GM12878 (cell line): ENCODE measurements around the gene CUTC. TPM values are rescaled to one million over a fixed set of nuclear protein-coding genes. Genes with fewer than 3 reads are reported as not detected.

Source experiments
- BCL11A ChIP-seq: IDR thresholded peaks from 2 replicates; pipeline ENCODE4 v1.6.1; 2011; ENCODE audit warnings: low read depth, low read length
- CBX3 ChIP-seq: fragments of 200-600 bp; sonication (generic); IDR thresholded peaks from 2 replicates; pipeline ENCODE4 v1.6.1; 2016; ENCODE audit warnings: low read depth, borderline replicate concordance
- E2F8 ChIP-seq: fragments of 450-650 bp; IDR thresholded peaks from 2 replicates; pipeline ENCODE4 v1.6.1; 2018; ENCODE audit warnings: mild to moderate bottlenecking, low read depth, moderate library complexity; ENCODE audit not compliant: partially characterized antibody
- GABPA ChIP-seq: IDR thresholded peaks from 2 replicates; pipeline ENCODE4 v1.6.1; 2014; ENCODE audit warnings: antibody characterized with exemption, low read depth, mild to moderate bottlenecking, inconsistent platforms
- HCFC1 ChIP-seq: fragments of 150-350 bp; IDR thresholded peaks from 2 replicates; pipeline ENCODE4 v1.6.1; 2014; ENCODE audit warnings: low read length
- JUND ChIP-seq: IDR thresholded peaks from 2 replicates; pipeline ENCODE4 v1.6.1; 2012; ENCODE audit warnings: low read depth, mild to moderate bottlenecking, low read length, improper control_type of control experiment, moderate library complexity
- NFIC ChIP-seq: IDR thresholded peaks from 2 replicates; pipeline ENCODE4 v1.6.1; 2012; ENCODE audit warnings: low read depth, mild to moderate bottlenecking, inconsistent platforms, low read length, moderate library complexity
- POLR2AphosphoS5 ChIP-seq: IDR thresholded peaks from 2 replicates; pipeline ENCODE4 v1.6.1; 2011; ENCODE audit warnings: mild to moderate bottlenecking, low read length, inconsistent platforms
- POU2F2 ChIP-seq: IDR thresholded peaks from 3 replicates; pipeline ENCODE4 v1.6.1; 2011; ENCODE audit warnings: low read depth, mild to moderate bottlenecking, low read length, borderline replicate concordance
- RELB ChIP-seq: fragments of 450-650 bp; IDR thresholded peaks from 2 replicates; pipeline ENCODE4 v1.6.1; 2017; ENCODE audit warnings: low read depth, mild to moderate bottlenecking, moderate library complexity
- USF1 ChIP-seq: IDR thresholded peaks from 2 replicates; pipeline ENCODE4 v1.6.1; 2011; ENCODE audit warnings: borderline replicate concordance, low read depth, mild to moderate bottlenecking, moderate library complexity, mixed read lengths, low read length; ENCODE audit not compliant: insufficient read depth; ENCODE audit errors: extremely low read length
- WRNIP1 ChIP-seq: IDR thresholded peaks from 2 replicates; pipeline ENCODE4 v1.6.1; 2011; ENCODE audit warnings: low read depth, low read length, improper control_type of control experiment, borderline replicate concordance
- ZNF274 ChIP-seq: IDR thresholded peaks from one replicate; pipeline ENCODE4 v1.8.0; 2011; ENCODE audit not compliant: insufficient read length, insufficient read depth
- polyA plus RNA-seq, 11 experiments: library from polyadenylated mRNA; depleted of rRNA in 4 of 11; unstranded in 6 of 11; stranded (reverse) in 5 of 11; fragments of >200 nt; fragmentation: Nextera tagmentation in 4 of 11; fragmentation: Illumina TruSeq in 1 of 11; extraction: Ambion mirVana in 4 of 11; extraction: Trizol in 1 of 11; gene quantifications; 1 replicate in 1 of 11; 2 replicates in 10 of 11; pipeline versions ENCODE4 v1.2.1 to v1.2.3, GENCODE V29; 2011 to 2016; ENCODE audit warnings: inconsistent platforms in 2 of 11, missing spikeins in 2 of 11, low read depth in 1 of 11
- total RNA-seq, 4 experiments: library from RNA; depleted of rRNA in 3 of 4; stranded (reverse); fragments of >200 nt in 3 of 4; fragmentation: Illumina TruSeq in 1 of 4; extraction: Trizol in 1 of 4; gene quantifications; 2 replicates each; pipeline versions ENCODE4 v1.2.1 to v1.2.3, GENCODE V29; 2013 to 2021
- TF ChIP-seq, protein P1 (sequence below): fragments of 450-650 bp; IDR thresholded peaks from 2 replicates; pipeline ENCODE4 v1.6.1; 2017; ENCODE audit warnings: mild to moderate bottlenecking, moderate library complexity
- TF ChIP-seq, protein P2 (sequence below): IDR thresholded peaks from 2 replicates; pipeline ENCODE4 v1.6.1; 2011; ENCODE audit warnings: low read depth, low read length, improper control_type of control experiment, borderline replicate concordance
- TF ChIP-seq, protein P3 (sequence below), 3 experiments: IDR thresholded peaks in 2 of 3; conservative IDR thresholded peaks in 1 of 3; 2 replicates each; pipeline ENCODE4 v1.5.1; 2011; ENCODE audit warnings: low read depth in 3 of 3, low read length in 3 of 3, mild to moderate bottlenecking in 3 of 3, control low read depth in 2 of 3, moderate library complexity in 2 of 3, inconsistent platforms in 1 of 3, mixed read lengths in 1 of 3; ENCODE audit not compliant: control insufficient read depth in 2 of 3, insufficient read depth in 1 of 3; ENCODE audit errors: extremely low read depth in 1 of 3

The CUTC gene
- total and polyA plus RNA-seq, 10 of the 15 experiments (the other 5 are each of a cell fraction or from before 2014, with no cell fraction given) = 23.8 to 71.7 (median 40.8) TPM

DNA sequence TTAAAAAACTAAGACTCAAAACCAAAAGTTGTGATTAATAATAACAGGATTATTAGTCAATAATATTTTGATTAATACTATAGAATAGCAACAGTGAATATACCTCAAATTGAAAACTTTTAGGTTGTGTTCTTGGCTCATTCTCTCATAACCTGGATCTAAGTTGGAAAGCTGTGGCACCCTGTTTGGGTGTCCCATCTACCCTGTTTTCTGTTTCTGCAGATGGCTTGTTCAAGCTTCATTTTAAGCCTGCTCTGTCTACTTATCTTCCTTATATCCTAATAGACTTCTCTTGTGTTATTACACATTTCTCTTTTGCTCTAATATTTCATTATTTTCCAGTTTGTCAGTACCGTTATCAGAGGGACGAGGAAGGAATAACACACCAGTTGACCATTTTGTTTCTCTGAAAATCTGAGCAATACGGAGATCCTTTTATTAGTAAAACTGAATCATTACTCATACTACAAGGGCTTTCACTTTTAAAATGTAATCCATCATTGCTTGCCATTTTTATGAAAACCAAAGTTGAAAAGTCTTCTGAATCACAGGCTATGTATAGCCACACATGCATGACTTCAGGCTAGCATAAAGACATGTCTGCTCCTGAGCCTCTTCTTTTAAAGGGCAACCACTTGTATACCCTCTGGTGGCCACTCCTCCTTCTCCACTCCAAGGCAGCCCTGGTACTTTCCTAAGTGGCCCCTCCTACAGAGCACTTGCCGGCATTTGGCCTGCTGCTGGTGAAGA is 22.4 kb upstream of the CUTC start (continued):
- TF ChIP-seq, protein P1, sequence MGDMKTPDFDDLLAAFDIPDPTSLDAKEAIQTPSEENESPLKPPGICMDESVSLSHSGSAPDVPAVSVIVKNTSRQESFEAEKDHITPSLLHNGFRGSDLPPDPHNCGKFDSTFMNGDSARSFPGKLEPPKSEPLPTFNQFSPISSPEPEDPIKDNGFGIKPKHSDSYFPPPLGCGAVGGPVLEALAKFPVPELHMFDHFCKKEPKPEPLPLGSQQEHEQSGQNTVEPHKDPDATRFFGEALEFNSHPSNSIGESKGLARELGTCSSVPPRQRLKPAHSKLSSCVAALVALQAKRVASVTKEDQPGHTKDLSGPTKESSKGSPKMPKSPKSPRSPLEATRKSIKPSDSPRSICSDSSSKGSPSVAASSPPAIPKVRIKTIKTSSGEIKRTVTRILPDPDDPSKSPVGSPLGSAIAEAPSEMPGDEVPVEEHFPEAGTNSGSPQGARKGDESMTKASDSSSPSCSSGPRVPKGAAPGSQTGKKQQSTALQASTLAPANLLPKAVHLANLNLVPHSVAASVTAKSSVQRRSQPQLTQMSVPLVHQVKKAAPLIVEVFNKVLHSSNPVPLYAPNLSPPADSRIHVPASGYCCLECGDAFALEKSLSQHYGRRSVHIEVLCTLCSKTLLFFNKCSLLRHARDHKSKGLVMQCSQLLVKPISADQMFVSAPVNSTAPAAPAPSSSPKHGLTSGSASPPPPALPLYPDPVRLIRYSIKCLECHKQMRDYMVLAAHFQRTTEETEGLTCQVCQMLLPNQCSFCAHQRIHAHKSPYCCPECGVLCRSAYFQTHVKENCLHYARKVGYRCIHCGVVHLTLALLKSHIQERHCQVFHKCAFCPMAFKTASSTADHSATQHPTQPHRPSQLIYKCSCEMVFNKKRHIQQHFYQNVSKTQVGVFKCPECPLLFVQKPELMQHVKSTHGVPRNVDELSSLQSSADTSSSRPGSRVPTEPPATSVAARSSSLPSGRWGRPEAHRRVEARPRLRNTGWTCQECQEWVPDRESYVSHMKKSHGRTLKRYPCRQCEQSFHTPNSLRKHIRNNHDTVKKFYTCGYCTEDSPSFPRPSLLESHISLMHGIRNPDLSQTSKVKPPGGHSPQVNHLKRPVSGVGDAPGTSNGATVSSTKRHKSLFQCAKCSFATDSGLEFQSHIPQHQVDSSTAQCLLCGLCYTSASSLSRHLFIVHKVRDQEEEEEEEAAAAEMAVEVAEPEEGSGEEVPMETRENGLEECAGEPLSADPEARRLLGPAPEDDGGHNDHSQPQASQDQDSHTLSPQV = no peak
- TF ChIP-seq POLR2AphosphoS5 = no peak
- peak; percentile 75; the same call in 1 of the 2 replicates for TF ChIP-seq BCL11A
- TF ChIP-seq RELB = no peak
- no peak for TF ChIP-seq POU2F2
- no peak for TF ChIP-seq CBX3
- TF ChIP-seq ZNF274 = no peak
- peak; percentile 92 for TF ChIP-seq NFIC
- peak; percentile 59; the same call in 1 of the 2 replicates for TF ChIP-seq GABPA
- no peak for TF ChIP-seq WRNIP1
- TF ChIP-seq, protein P2, sequence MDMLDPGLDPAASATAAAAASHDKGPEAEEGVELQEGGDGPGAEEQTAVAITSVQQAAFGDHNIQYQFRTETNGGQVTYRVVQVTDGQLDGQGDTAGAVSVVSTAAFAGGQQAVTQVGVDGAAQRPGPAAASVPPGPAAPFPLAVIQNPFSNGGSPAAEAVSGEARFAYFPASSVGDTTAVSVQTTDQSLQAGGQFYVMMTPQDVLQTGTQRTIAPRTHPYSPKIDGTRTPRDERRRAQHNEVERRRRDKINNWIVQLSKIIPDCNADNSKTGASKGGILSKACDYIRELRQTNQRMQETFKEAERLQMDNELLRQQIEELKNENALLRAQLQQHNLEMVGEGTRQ = no peak
- no peak for TF ChIP-seq E2F8
- no peak for TF ChIP-seq HCFC1
- no peak for TF ChIP-seq JUND
- TF ChIP-seq, protein P3, sequence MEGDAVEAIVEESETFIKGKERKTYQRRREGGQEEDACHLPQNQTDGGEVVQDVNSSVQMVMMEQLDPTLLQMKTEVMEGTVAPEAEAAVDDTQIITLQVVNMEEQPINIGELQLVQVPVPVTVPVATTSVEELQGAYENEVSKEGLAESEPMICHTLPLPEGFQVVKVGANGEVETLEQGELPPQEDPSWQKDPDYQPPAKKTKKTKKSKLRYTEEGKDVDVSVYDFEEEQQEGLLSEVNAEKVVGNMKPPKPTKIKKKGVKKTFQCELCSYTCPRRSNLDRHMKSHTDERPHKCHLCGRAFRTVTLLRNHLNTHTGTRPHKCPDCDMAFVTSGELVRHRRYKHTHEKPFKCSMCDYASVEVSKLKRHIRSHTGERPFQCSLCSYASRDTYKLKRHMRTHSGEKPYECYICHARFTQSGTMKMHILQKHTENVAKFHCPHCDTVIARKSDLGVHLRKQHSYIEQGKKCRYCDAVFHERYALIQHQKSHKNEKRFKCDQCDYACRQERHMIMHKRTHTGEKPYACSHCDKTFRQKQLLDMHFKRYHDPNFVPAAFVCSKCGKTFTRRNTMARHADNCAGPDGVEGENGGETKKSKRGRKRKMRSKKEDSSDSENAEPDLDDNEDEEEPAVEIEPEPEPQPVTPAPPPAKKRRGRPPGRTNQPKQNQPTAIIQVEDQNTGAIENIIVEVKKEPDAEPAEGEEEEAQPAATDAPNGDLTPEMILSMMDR (IDR thresholded peaks at IDR 0.05 in 2 of 3, conservative IDR thresholded peaks at IDR 0.05 in 1 of 3; ENCODE audit: control insufficient read depth in 2 of 3, extremely low read depth in 1 of 3, insufficient read depth in 1 of 3, low read depth in 3 of 3, low read length in 3 of 3) = no peak; a peak in 1 of 6 replicates
- TF ChIP-seq USF1 = no peak
